Esophagus muscularis mucosa (tissue), 4 donors: ENCODE results near the gene YTHDC1. TPM values are rescaled to one million over a fixed set of nuclear protein-coding genes. Genes with fewer than 3 reads are reported as not detected.
"Not testable (repeated sequence)": the region's sequence is repeated elsewhere in the genome, so short reads cannot be mapped to it uniquely, and the experiment has no call there.

Experiments used
- DNase-seq: peaks from one replicate; pipeline ENCODE4 v3.0.0-alpha.2; 2017; ENCODE audit errors: extremely low spot score
- H3K27ac ChIP-seq, 4 donors: fragments of 200-600 bp; sonication (generic); replicated peaks in 1 of 4; 1 replicate in 3 of 4; 2 replicates in 1 of 4; pipeline ENCODE4 v1.5.1; 2016 to 2019; ENCODE audit warnings: mild to moderate bottlenecking in 1 of 4
- H3K27me3 ChIP-seq, 4 donors: fragments of 200-600 bp; sonication (generic); one replicate each; pipeline versions ENCODE4 v1.5.1 to v1.6.0; 2016 to 2019
- H3K36me3 ChIP-seq, 4 donors: fragments of 200-600 bp; sonication (generic); one replicate each; pipeline ENCODE4 v1.5.1; 2016 to 2019
- H3K4me1 ChIP-seq, 4 donors: fragments of 200-600 bp; sonication (generic); one replicate each; pipeline ENCODE4 v1.5.1; 2016 to 2019
- H3K4me3 ChIP-seq, 4 donors: fragments of 200-600 bp; sonication (generic); 1 replicate in 2 of 4; 2 replicates in 2 of 4; pipeline ENCODE4 v1.5.1; 2016 to 2019; ENCODE audit warnings: mild to moderate bottlenecking in 4 of 4, moderate library complexity in 1 of 4
- H3K9me3 ChIP-seq, 4 donors: fragments of 200-600 bp; sonication (generic); 1 replicate in 3 of 4; 2 replicates in 1 of 4; pipeline ENCODE4 v1.5.1; 2016 to 2019
- EP300 ChIP-seq: sonication (generic); formaldehyde crosslinking; IDR thresholded peaks from one replicate; pipeline ENCODE4 v1.6.1; 2017; ENCODE audit warnings: antibody characterized with exemption
- POLR2A ChIP-seq: fragments of 450-650 bp; IDR thresholded peaks from one replicate; pipeline ENCODE4 v1.6.1; 2017; ENCODE audit warnings: antibody characterized with exemption, moderate library complexity, mild to moderate bottlenecking, low read depth
- POLR2AphosphoS5 ChIP-seq, 2 donors: sonication (generic); formaldehyde crosslinking; IDR thresholded peaks; one replicate each; pipeline ENCODE4 v1.6.1; 2017; ENCODE audit warnings: antibody characterized with exemption in 2 of 2
- WGBS: methylation state at CpG from one replicate; pipeline ENCODE4 v1.1.5; 2018; 5-methylcytosine and 5-hydroxymethylcytosine counted together
- intact Hi-C: fragments of 100-400 bp; cut with DNase I; formaldehyde crosslinking; loops from one replicate; pipeline ENCODE4 v1.15.1; 2023
- total RNA-seq, 4 donors: library from RNA; depleted of rRNA; stranded (reverse); fragments of >200 nt; gene quantifications; one replicate each; pipeline versions ENCODE4 v1.1.0 to v1.2.1, GENCODE V29; 2016
- TF ChIP-seq, protein P1 (sequence below), 3 experiments: fragments of 200-600 bp in 2 of 3; fragments of 450-650 bp in 1 of 3; sonication (generic) in 2 of 3; IDR thresholded peaks; one replicate each; pipeline ENCODE4 v1.5.1; 2017 to 2019; ENCODE audit warnings: antibody characterized with exemption in 3 of 3, mild to moderate bottlenecking in 2 of 3, moderate library complexity in 1 of 3

YTHDC1 gene
- total RNA-seq: 10 to 100 TPM; 55.4 to 68.7 (median 61.4) TPM

GRCh38 chr4:68349649-68350360, at the start of gene YTHDC1:
TSS of gene YTHDC1 (minus strand) at chr4:68350090. CDS start at chr4:68349753, 337 bp downstream.
- WGBS: 2% methylated on average over 54 of the region's 67 CpGs
- H3K9me3 ChIP-seq: no peaks in the 10 kb centered on the region
- peak within 1 kb of the TSS; percentile 81 to 92 (median 84) for H3K4me3 ChIP-seq
- TF ChIP-seq POLR2AphosphoS5 (IDR thresholded peaks at IDR 0.05) (peak; percentile 99 to 100), POLR2A (peak; percentile 86), EP300 (peak; percentile 69)
- TF ChIP-seq, protein P1, sequence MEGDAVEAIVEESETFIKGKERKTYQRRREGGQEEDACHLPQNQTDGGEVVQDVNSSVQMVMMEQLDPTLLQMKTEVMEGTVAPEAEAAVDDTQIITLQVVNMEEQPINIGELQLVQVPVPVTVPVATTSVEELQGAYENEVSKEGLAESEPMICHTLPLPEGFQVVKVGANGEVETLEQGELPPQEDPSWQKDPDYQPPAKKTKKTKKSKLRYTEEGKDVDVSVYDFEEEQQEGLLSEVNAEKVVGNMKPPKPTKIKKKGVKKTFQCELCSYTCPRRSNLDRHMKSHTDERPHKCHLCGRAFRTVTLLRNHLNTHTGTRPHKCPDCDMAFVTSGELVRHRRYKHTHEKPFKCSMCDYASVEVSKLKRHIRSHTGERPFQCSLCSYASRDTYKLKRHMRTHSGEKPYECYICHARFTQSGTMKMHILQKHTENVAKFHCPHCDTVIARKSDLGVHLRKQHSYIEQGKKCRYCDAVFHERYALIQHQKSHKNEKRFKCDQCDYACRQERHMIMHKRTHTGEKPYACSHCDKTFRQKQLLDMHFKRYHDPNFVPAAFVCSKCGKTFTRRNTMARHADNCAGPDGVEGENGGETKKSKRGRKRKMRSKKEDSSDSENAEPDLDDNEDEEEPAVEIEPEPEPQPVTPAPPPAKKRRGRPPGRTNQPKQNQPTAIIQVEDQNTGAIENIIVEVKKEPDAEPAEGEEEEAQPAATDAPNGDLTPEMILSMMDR (IDR thresholded peaks at IDR 0.05): no peak
- DNase-seq: peak; percentile 99
- peaks cover 27 to 43% (median 40%) of the 10 kb centered on the region in 4 donors for H3K4me1 ChIP-seq
- H3K36me3 ChIP-seq: no peaks in the 10 kb centered on the region
- intact Hi-C loops: no loop called here
- no peaks in the 10 kb centered on the region for H3K27me3 ChIP-seq
- peak within 1 kb of the TSS; percentile 93 to 99 (median 96) for H3K27ac ChIP-seq

DNA sequence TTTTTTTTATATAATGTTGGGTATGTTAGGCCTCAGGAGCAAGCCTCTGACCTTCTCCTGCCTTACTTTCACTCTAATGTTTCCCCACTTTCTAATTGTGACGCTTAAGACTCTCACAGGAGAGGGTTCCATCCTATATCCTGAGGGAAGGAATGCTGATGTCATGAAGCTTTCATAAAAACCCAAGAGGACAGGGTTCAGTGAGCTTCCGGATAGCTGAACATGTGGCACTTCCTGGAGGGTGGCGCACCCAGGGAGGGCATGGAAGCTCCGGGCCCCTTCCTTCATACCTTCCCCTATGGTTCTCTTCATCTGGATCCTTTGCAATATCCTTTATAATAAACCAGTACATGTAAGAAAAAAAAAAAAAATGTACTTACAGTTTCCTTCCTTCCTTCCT, 49.4 kb upstream of the YTHDC1 start:
- Histone ChIP-seq H3K36me3 (no peaks in the 10 kb centered on the region), H3K27ac (no peak overlapping the region), H3K9me3 (no peaks in the 10 kb centered on the region), H3K27me3 (no peaks in the 10 kb centered on the region), H3K4me1 (no peaks in the 10 kb centered on the region), H3K4me3 (no peak overlapping the region)
- TF ChIP-seq POLR2AphosphoS5 (IDR thresholded peaks at IDR 0.05) (no peak), POLR2A (no peak)
- DNase-seq: no peak
- WGBS: 90% methylated on average over 4 of the region's 4 CpGs
- intact Hi-C loops: no loop called here

GRCh38 chr4:68396756-68397155, 46.9 kb upstream of the YTHDC1 start:
- no peak overlapping the region for H3K4me3 ChIP-seq
- intact Hi-C loops: no loop called here
- no peaks in the 10 kb centered on the region for H3K36me3 ChIP-seq
- no peak for DNase-seq
- no peak overlapping the region for H3K27ac ChIP-seq
- H3K4me1 ChIP-seq: no peaks in the 10 kb centered on the region
- no peak for TF ChIP-seq POLR2A
- TF ChIP-seq POLR2AphosphoS5 (IDR thresholded peaks at IDR 0.05): no peak
- no peak for TF ChIP-seq EP300
- TF ChIP-seq, protein P1 (IDR thresholded peaks at IDR 0.05): no peak
- H3K9me3 ChIP-seq: no peaks in the 10 kb centered on the region
- no peaks in the 10 kb centered on the region for H3K27me3 ChIP-seq
- 100% methylated on average over 1 of the region's 1 CpG for WGBS

GRCh38 chr4:68391436-68391835, 41.5 kb upstream of the YTHDC1 start:
- H3K36me3 ChIP-seq: no peaks in the 10 kb centered on the region
- 53% methylated on average over 3 of the region's 3 CpGs for WGBS
- intact Hi-C loops: no loop called here
- no peaks in the 10 kb centered on the region for H3K4me1 ChIP-seq
- no peak overlapping the region for H3K4me3 ChIP-seq
- H3K27me3 ChIP-seq: peaks cover 0 to 12% (median 0%) of the 10 kb centered on the region in 4 donors
- H3K27ac ChIP-seq: no peak overlapping the region
- TF ChIP-seq POLR2A (no peak), EP300 (no peak), POLR2AphosphoS5 (IDR thresholded peaks at IDR 0.05) (no peak)
- TF ChIP-seq, protein P1 (IDR thresholded peaks at IDR 0.05): no peak
- no peak for DNase-seq
- no peaks in the 10 kb centered on the region for H3K9me3 ChIP-seq

- H3K27ac ChIP-seq: no peak overlapping the region
- intact Hi-C loops: no loop called here
- WGBS: 57% methylated on average over 1 of the region's 1 CpG
Observed at GRCh38 chr4:68390205-68390935, 40.5 kb upstream of the YTHDC1 start.

DNA sequence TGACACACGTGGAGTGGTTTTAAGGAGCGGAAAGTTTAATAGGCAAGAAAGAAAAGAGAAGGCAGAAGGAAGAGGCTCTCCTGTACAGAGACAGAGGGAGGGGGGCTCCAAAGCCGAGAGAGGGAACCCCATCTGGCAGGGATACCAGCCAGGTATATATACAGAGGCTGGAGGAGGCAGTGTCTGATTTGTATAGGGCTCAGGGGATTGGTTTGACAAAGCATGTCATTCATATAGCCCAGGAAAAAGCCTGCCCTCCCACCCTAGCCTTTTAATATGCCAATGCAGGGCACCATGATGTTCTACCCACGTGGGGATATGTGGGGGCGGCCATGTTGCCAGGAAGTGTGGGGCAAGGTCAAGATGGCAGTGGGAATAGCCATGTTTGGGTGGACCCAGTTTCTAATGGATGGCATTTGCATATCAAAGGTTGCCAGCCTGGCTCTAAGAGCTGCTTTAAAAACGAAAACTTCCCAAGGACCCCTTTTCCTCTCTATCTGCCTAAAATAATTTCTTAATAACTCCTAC, 39.6 kb upstream of the YTHDC1 start:
- H3K36me3 ChIP-seq, H3K4me3 ChIP-seq, H3K9me3 ChIP-seq, H3K27ac ChIP-seq, intact Hi-C loops, DNase-seq, H3K4me1 ChIP-seq: not testable (repeated sequence)
- WGBS: 73% methylated on average over 5 of the region's 6 CpGs
- peaks cover 0 to 12% (median 0%) of the 10 kb centered on the region in 4 donors for H3K27me3 ChIP-seq

More at GRCh38 chr4:68390205-68390935, 40.5 kb upstream of the YTHDC1 start:
- no peak for DNase-seq
- Histone ChIP-seq H3K4me3 (no peak overlapping the region), H3K4me1 (no peaks in the 10 kb centered on the region), H3K9me3 (no peaks in the 10 kb centered on the region), H3K27me3 (peaks cover 0 to 12% (median 0%) of the 10 kb centered on the region in 4 donors), H3K36me3 (no peaks in the 10 kb centered on the region)
- TF ChIP-seq, protein P1 (IDR thresholded peaks at IDR 0.05): no peak
- TF ChIP-seq POLR2A (no peak), POLR2AphosphoS5 (IDR thresholded peaks at IDR 0.05) (no peak), EP300 (no peak)
